RPMI7951 (cell line): ENCODE results near the gene SFMBT1. TPM values are rescaled to one million over a fixed set of nuclear protein-coding genes. Genes with fewer than 3 reads are reported as not detected.

Experiments
- DNase-seq: peaks from one replicate; pipeline ENCODE4 v3.0.0-alpha.2; 2012; ENCODE audit warnings: low read depth
- total RNA-seq: library from RNA; depleted of rRNA; stranded (reverse); fragments of >200 nt; shearing (Covaris generic); gene quantifications from 2 replicates; pipeline ENCODE4 v1.2.3, GENCODE V29; 2014

Gene SFMBT1
- total RNA-seq, 1 experiment from 2014 or later = 9.3 TPM

GRCh38 chr3:52886049-52886730, 159.7 kb downstream of the SFMBT1 start:
- no peak for DNase-seq

GRCh38 chr3:52882377-52882776, 163.5 kb downstream of the SFMBT1 start:
- DNase-seq = no peak

- no peak for DNase-seq
Observed at GRCh38 chr3:52881871-52882270, 164.0 kb downstream of the SFMBT1 start.

GRCh38 chr3:52880474-52880873, 165.4 kb downstream of the SFMBT1 start:
- DNase-seq = no peak

- DNase-seq = no peak
Observed at GRCh38 chr3:52880047-52880446, 165.8 kb downstream of the SFMBT1 start.

GRCh38 chr3:52879581-52879980, 166.3 kb downstream of the SFMBT1 start:
- DNase-seq = no peak

GRCh38 chr3:52879090-52879489, 166.8 kb downstream of the SFMBT1 start:
- no peak for DNase-seq

GRCh38 chr3:52877085-52877484, 168.8 kb downstream of the SFMBT1 start:
- no peak for DNase-seq

GRCh38 chr3:52874864-52875587, 170.8 kb downstream of the SFMBT1 start:
- DNase-seq = no peak

- DNase-seq = no peak
Observed at GRCh38 chr3:52874160-52874701, 171.6 kb downstream of the SFMBT1 start.

- DNase-seq = no peak
Observed at GRCh38 chr3:52873433-52874159, 172.3 kb downstream of the SFMBT1 start.

- DNase-seq = no peak
Observed at GRCh38 chr3:52872245-52872644, 173.6 kb downstream of the SFMBT1 start.

- DNase-seq = no peak
Observed at GRCh38 chr3:52871761-52872160, 174.1 kb downstream of the SFMBT1 start.

- no peak for DNase-seq
Observed at GRCh38 chr3:52870471-52870870, 175.4 kb downstream of the SFMBT1 start.

GRCh38 chr3:52866427-52866826, 179.4 kb downstream of the SFMBT1 start:
- no peak for DNase-seq

GRCh38 chr3:52865994-52866393, 179.9 kb downstream of the SFMBT1 start:
- no peak for DNase-seq

- DNase-seq = no peak
Observed at GRCh38 chr3:52860424-52860768, 185.5 kb downstream of the SFMBT1 start.

GRCh38 chr3:52859686-52860423, 186.0 kb downstream of the SFMBT1 start:
- DNase-seq = no peak

GRCh38 chr3:52857864-52858263, 188.0 kb downstream of the SFMBT1 start:
- DNase-seq = no peak

GRCh38 chr3:52857133-52857532, 188.7 kb downstream of the SFMBT1 start:
- DNase-seq = no peak

- DNase-seq = no peak
Observed at GRCh38 chr3:52856666-52857065, 189.2 kb downstream of the SFMBT1 start.

- no peak for DNase-seq
Observed at GRCh38 chr3:52854013-52854412, 191.9 kb downstream of the SFMBT1 start.
